ENCODE data around the gene EPB41. TPM values are rescaled to one million over a fixed set of nuclear protein-coding genes. Genes with fewer than 3 reads are reported as not detected.

Gene EPB41
- total and polyA plus RNA-seq, 9 donors: 11.2 to 56.4 (median 29.9) TPM

- no peaks in the 10 kb centered on the region for H3K36me3 ChIP-seq
- WGBS, 3 donors: 91 to 97% (median 94%) methylated on average over 4 of the region's 4 CpGs
Observed at GRCh38 chr1:29056256-29056655, 141.9 kb downstream of the EPB41 start.

GRCh38 chr1:29057700-29058099 lies 143.3 kb downstream of the EPB41 start:
- H3K4me1 ChIP-seq (ENCODE audit: insufficient read depth): no peaks in the 10 kb centered on the region
- H3K9me3 ChIP-seq: no peaks in the 10 kb centered on the region
- intact Hi-C loops (cut with DNase I): loop anchor here in 1 of 4 donors (10.0 kb wide), 1 partner anchor 57 kb away; no protein-coding TSS in a partner anchor
- TF ChIP-seq EP300 (IDR thresholded peaks at IDR 0.05) (no peak), POLR2A (IDR thresholded peaks at IDR 0.05) (no peak), CTCF (IDR thresholded peaks at IDR 0.05) (no peak)
- H3K27me3 ChIP-seq: no peaks in the 10 kb centered on the region
- H3K27ac ChIP-seq: no peak overlapping the region
- no peaks in the 10 kb centered on the region for H3K36me3 ChIP-seq
- DNase-seq: no peak
- no peak overlapping the region for H3K4me3 ChIP-seq

More at GRCh38 chr1:29056256-29056655, 141.9 kb downstream of the EPB41 start:
- DNase-seq: no peak
- TF ChIP-seq EP300 (IDR thresholded peaks at IDR 0.05): no peak
- no peak for TF ChIP-seq CTCF (IDR thresholded peaks at IDR 0.05)
- no peak for TF ChIP-seq POLR2A (IDR thresholded peaks at IDR 0.05)
- H3K27me3 ChIP-seq: no peaks in the 10 kb centered on the region
- no peaks in the 10 kb centered on the region for H3K9me3 ChIP-seq
- intact Hi-C loops (cut with DNase I): loop anchor here in 1 of 4 donors (10.0 kb wide), 1 partner anchor 59 kb away; no protein-coding TSS in a partner anchor
- H3K27ac ChIP-seq: no peak overlapping the region
- H3K4me1 ChIP-seq (ENCODE audit: insufficient read depth): no peaks in the 10 kb centered on the region
- H3K4me3 ChIP-seq: no peak overlapping the region

GRCh38 chr1:29062157-29062942 lies 148.0 kb downstream of the EPB41 start:
- Histone ChIP-seq H3K9me3 (no peaks in the 10 kb centered on the region), H3K4me1 (ENCODE audit: insufficient read depth) (no peaks in the 10 kb centered on the region), H3K27ac (no peak overlapping the region), H3K4me3 (no peak overlapping the region), H3K36me3 (no peaks in the 10 kb centered on the region), H3K27me3 (no peaks in the 10 kb centered on the region)
- no peak for DNase-seq
- intact Hi-C loops (cut with DNase I): no loop called here
- TF ChIP-seq POLR2A (IDR thresholded peaks at IDR 0.05): no peak
- no peak for TF ChIP-seq EP300 (IDR thresholded peaks at IDR 0.05)
- TF ChIP-seq CTCF (IDR thresholded peaks at IDR 0.05): no peak
- WGBS, 3 donors: 41 to 51% (median 42%) methylated on average over 4 of the region's 4 CpGs

- no peak for TF ChIP-seq CTCF (IDR thresholded peaks at IDR 0.05)
- no peak for TF ChIP-seq POLR2A (IDR thresholded peaks at IDR 0.05)
- no peak for TF ChIP-seq EP300 (IDR thresholded peaks at IDR 0.05)
- Histone ChIP-seq H3K4me1 (ENCODE audit: insufficient read depth) (no peaks in the 10 kb centered on the region), H3K36me3 (no peaks in the 10 kb centered on the region), H3K9me3 (no peaks in the 10 kb centered on the region), H3K27ac (no peak overlapping the region), H3K27me3 (no peaks in the 10 kb centered on the region), H3K4me3 (no peak overlapping the region)
- DNase-seq: no peak
- intact Hi-C loops (cut with DNase I): no loop called here
- 70 to 88% (median 87%) methylated on average over 1 of the region's 1 CpG for WGBS, 3 donors
Observed at GRCh38 chr1:29064064-29064463, 149.7 kb downstream of the EPB41 start.

Data from ovary (tissue), 9 donors.